Activated CD8-positive, alpha-beta memory T cell treated with anti-CD3 and anti-CD28 coated beads, Interleukin-2, amount 10 ng/mL, durations not matched to agents 7 days and 5 days (primary cell): ENCODE measurements around the gene CAB39. TPM values are rescaled to one million over a fixed set of nuclear protein-coding genes. Genes with fewer than 3 reads are reported as not detected.

Source experiments
- ATAC-seq: fragments of 150-1000 bp; cut with Tn5 transposase; one replicate; pipeline ENCODE4 v1.10.0; 2021; ENCODE audit warnings: moderate library complexity
- CTCF ChIA-PET: fragments of 350-600 bp; sonication (Branson Sonifier 250); formaldehyde crosslinking; loops from one replicate; lab custom pipeline; 2021; ENCODE audit warnings: antibody characterized with exemption; lab: Charles Lee
- DNase-seq: peaks from one replicate; pipeline ENCODE4 v3.0.0-alpha.2; 2020
- H3K27ac Mint-ChIP-seq: one replicate; pipeline ENCODE4 v1.8.0; 2021; ENCODE audit warnings: mild to moderate bottlenecking, mixed read lengths
- H3K27me3 Mint-ChIP-seq: one replicate; pipeline ENCODE4 v1.8.0; 2021; ENCODE audit warnings: mixed read lengths
- H3K36me3 Mint-ChIP-seq: one replicate; pipeline ENCODE4 v1.8.0; 2021; ENCODE audit warnings: mild to moderate bottlenecking, mixed read lengths
- H3K4me1 Mint-ChIP-seq: one replicate; pipeline ENCODE4 v1.8.0; 2021; ENCODE audit warnings: mixed read lengths
- H3K4me3 Mint-ChIP-seq: one replicate; pipeline ENCODE4 v1.8.0; 2021; ENCODE audit warnings: mild to moderate bottlenecking, moderate library complexity, mixed read lengths
- H3K9me3 Mint-ChIP-seq: one replicate; pipeline ENCODE4 v1.8.0; 2022; ENCODE audit warnings: low read depth, mixed read lengths
- total RNA-seq, 2 experiments: library from RNA; stranded (reverse); gene quantifications; one replicate each; pipeline ENCODE4 v1.2.3, GENCODE V29; 2021

Gene CAB39
- total RNA-seq, 2 experiments from 2014 or later, result 148 to 174 TPM

DNA sequence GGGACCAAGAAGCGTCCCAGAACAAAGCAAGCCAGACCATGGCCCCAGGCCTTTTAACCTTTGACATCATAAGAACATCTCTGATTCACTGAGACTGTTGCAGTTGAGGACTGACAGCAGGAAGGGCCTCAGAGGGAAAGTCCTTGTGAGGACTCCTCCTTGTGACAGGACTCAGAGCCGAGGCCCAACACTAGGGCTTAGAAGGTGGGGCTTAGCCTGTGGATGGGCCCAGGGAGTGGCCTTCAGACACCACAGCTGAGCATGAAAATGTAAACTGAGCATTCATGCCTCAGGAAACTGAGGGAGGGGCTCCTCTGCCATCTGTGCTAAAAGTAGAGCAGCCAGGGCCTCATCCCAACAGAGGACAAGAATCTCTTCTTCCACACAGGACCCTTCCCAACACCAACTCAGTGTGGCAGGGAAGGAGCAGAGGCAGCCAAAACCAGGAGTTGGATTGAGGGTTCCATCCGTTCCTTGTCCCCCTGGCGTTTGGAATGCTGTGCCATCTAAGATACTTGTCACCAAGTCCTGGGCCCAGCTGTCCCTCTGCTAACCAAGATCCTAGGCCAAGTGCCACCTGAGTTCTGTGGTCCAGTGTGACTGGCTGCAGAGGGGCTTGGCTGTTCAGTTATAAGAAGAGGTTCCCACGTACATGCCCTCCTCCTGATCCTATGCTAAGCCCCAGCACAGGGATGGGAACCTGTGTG lies 37.5 kb upstream of the CAB39 start:
- H3K9me3 Mint-ChIP-seq, result peaks cover 5% of the 10 kb centered on the region
- H3K27me3 Mint-ChIP-seq, result no peaks in the 10 kb centered on the region
- no peak overlapping the region for H3K27ac Mint-ChIP-seq
- DNase-seq, result no peak
- ATAC-seq, result no peak
- no peak overlapping the region for H3K4me3 Mint-ChIP-seq
- CTCF ChIA-PET, result interaction anchor here (1.7 kb wide), 1 partner anchor 11 kb away, joined by 5 read pairs; no protein-coding TSS in a partner anchor
- H3K36me3 Mint-ChIP-seq, result peaks cover 23% of the 10 kb centered on the region
- H3K4me1 Mint-ChIP-seq, result peaks cover 41% of the 10 kb centered on the region

DNA sequence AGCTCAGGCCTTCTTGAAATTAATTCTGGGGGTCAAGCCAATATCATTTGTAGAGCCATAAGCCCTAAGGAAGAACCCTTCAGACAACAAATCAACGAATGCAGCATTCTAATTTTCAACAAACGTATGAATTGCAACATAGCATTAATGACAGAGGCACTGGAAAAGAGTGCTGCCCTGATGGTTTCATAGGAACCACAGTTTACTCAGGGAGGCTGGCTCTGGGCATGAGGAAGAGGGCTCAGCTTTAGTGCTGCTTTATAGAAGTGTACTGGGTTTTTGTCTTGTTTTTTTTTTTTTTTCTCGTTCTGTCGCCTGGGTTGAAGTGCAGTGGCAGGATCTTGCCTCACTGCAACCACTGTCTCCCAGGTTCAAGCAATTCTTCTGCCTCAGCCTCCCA lies 36.1 kb upstream of the CAB39 start:
- no peak for ATAC-seq
- no peak for DNase-seq
- H3K9me3 Mint-ChIP-seq, result peaks cover 8% of the 10 kb centered on the region
- peaks cover 28% of the 10 kb centered on the region for H3K36me3 Mint-ChIP-seq
- CTCF ChIA-PET, result interaction anchor here (1.6 to 2.8 kb wide), 3 partner anchors 7 to 13 kb away, joined by 3 to 19 read pairs (median 6); no protein-coding TSS in a partner anchor
- no peak overlapping the region for H3K27ac Mint-ChIP-seq
- peaks cover 42% of the 10 kb centered on the region for H3K4me1 Mint-ChIP-seq
- no peaks in the 10 kb centered on the region for H3K27me3 Mint-ChIP-seq
- H3K4me3 Mint-ChIP-seq, result no peak overlapping the region

- peaks cover 29% of the 10 kb centered on the region for H3K36me3 Mint-ChIP-seq
- no peak overlapping the region for H3K4me3 Mint-ChIP-seq
- peaks cover 42% of the 10 kb centered on the region for H3K4me1 Mint-ChIP-seq
- no peaks in the 10 kb centered on the region for H3K27me3 Mint-ChIP-seq
- no peak for ATAC-seq
- peak overlapping the region; percentile 75 for H3K27ac Mint-ChIP-seq
- H3K9me3 Mint-ChIP-seq, result peaks cover 10% of the 10 kb centered on the region
- CTCF ChIA-PET, result interaction anchor here (1.1 to 2.8 kb wide), 5 partner anchors 8 to 86 kb away, joined by 3 to 19 read pairs (median 3); no protein-coding TSS in a partner anchor
- DNase-seq, result no peak
These were observed 35.3 kb upstream of the CAB39 start for GRCh38 chr2:230677201-230677946.

- CTCF ChIA-PET, result interaction anchor here (1.0 to 2.8 kb wide), 6 partner anchors 9 to 85 kb away, joined by 3 to 19 read pairs (median 4); no protein-coding TSS in a partner anchor
- Mint-ChIP-seq H3K9me3 (peaks cover 13% of the 10 kb centered on the region), H3K36me3 (peaks cover 29% of the 10 kb centered on the region), H3K4me3 (no peak overlapping the region), H3K27ac (peak overlapping the region; percentile 75), H3K4me1 (peaks cover 42% of the 10 kb centered on the region), H3K27me3 (no peaks in the 10 kb centered on the region)
- no peak for DNase-seq
- peak; percentile 38 for ATAC-seq
These were observed 34.6 kb upstream of the CAB39 start for GRCh38 chr2:230678018-230678417.

- H3K27ac Mint-ChIP-seq, result peak overlapping the region; percentile 75
- no peak overlapping the region for H3K4me3 Mint-ChIP-seq
- CTCF ChIA-PET, result interaction anchor here (0.7 to 2.8 kb wide), 11 partner anchors 9 to 146 kb away, joined by 3 to 19 read pairs (median 4); no protein-coding TSS in a partner anchor
- H3K4me1 Mint-ChIP-seq, result peaks cover 42% of the 10 kb centered on the region
- H3K27me3 Mint-ChIP-seq, result no peaks in the 10 kb centered on the region
- H3K9me3 Mint-ChIP-seq, result peaks cover 14% of the 10 kb centered on the region
- peaks cover 29% of the 10 kb centered on the region for H3K36me3 Mint-ChIP-seq
- DNase-seq (peak; percentile 50), ATAC-seq (peak; percentile 75)
These were observed 34.2 kb upstream of the CAB39 start for GRCh38 chr2:230678451-230678850.

DNA sequence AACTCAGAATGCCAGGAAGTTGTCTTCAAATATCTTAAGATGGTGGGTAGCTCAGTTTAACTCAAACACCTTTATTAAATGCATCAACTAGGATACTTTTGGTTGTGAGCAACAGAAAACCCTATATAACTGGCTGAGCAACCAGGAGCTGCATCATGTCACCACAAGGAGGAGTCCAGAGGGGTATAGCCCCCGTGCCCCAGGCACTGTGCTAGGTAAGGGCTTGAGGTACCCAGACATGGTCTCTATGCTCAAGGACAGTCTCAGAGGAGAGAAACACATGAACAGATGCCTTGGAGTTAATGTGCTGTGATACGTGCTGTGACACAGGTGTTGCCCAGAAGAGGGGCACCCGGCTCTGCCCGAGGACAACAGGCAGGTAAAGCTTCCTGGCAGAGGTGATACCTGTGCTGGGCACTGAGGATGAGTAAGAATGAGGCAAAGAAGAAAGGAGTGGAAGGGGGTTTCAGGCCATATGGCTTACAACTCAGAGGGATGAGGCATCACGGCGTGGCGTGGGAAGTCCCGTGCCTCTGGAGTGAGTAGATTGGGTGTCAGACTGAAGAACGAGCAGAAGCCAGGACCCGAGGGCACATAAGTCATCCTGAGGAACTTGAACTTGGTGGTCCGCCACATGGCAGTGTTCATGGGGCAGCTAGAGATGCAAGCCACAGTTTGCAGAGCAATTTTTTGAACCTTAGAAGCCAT lies 32.0 kb upstream of the CAB39 start:
- CTCF ChIA-PET, result interaction anchor here (1.2 to 2.6 kb wide), 5 partner anchors 10 to 118 kb away, joined by 4 to 10 read pairs (median 6); partner anchors contain the start of gene CAB39
- H3K27ac Mint-ChIP-seq, result no peak overlapping the region
- no peaks in the 10 kb centered on the region for H3K27me3 Mint-ChIP-seq
- H3K4me3 Mint-ChIP-seq, result no peak overlapping the region
- peaks cover 52% of the 10 kb centered on the region for H3K4me1 Mint-ChIP-seq
- ATAC-seq (no peak), DNase-seq (no peak)
- H3K36me3 Mint-ChIP-seq, result peaks cover 29% of the 10 kb centered on the region
- peaks cover 14% of the 10 kb centered on the region for H3K9me3 Mint-ChIP-seq

DNA sequence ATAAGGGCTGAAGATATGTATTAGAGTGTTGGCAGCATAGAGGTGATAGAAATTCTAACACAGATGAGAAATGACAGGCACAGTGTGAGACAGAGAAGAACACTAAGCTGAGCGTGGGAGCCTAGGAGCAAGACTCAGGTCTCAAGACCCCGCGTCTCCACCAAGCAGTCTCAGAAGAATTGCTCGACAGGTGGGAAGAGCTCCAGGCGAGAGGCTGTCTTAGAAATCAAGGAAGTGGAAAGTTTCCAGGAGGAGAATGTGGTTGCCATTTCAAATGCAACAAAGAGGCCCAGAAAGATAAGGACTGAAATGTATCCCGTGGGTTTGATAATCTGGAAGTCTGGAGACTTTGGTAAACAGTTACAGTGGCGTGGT lies 31.5 kb upstream of the CAB39 start:
- no peaks in the 10 kb centered on the region for H3K27me3 Mint-ChIP-seq
- DNase-seq (no peak), ATAC-seq (no peak)

GRCh38 chr2:230682546-230682945 lies 30.1 kb upstream of the CAB39 start:
- CTCF ChIA-PET, result no interaction called here
- peaks cover 11% of the 10 kb centered on the region for H3K9me3 Mint-ChIP-seq
- no peak overlapping the region for H3K27ac Mint-ChIP-seq
- H3K4me1 Mint-ChIP-seq, result peaks cover 43% of the 10 kb centered on the region
- ATAC-seq (no peak), DNase-seq (no peak)
- no peak overlapping the region for H3K4me3 Mint-ChIP-seq
- peaks cover 23% of the 10 kb centered on the region for H3K36me3 Mint-ChIP-seq
- H3K27me3 Mint-ChIP-seq, result no peaks in the 10 kb centered on the region

More for the DNA sequence above, 31.5 kb upstream of the CAB39 start:
- peaks cover 29% of the 10 kb centered on the region for H3K36me3 Mint-ChIP-seq
- H3K27ac Mint-ChIP-seq, result no peak overlapping the region
- peaks cover 49% of the 10 kb centered on the region for H3K4me1 Mint-ChIP-seq
- CTCF ChIA-PET, result interaction anchor here (1.2 to 2.6 kb wide), 4 partner anchors 11 to 32 kb away, joined by 4 to 10 read pairs (median 6); partner anchors contain the start of gene CAB39
- H3K9me3 Mint-ChIP-seq, result peaks cover 14% of the 10 kb centered on the region
- H3K4me3 Mint-ChIP-seq, result no peak overlapping the region

DNA sequence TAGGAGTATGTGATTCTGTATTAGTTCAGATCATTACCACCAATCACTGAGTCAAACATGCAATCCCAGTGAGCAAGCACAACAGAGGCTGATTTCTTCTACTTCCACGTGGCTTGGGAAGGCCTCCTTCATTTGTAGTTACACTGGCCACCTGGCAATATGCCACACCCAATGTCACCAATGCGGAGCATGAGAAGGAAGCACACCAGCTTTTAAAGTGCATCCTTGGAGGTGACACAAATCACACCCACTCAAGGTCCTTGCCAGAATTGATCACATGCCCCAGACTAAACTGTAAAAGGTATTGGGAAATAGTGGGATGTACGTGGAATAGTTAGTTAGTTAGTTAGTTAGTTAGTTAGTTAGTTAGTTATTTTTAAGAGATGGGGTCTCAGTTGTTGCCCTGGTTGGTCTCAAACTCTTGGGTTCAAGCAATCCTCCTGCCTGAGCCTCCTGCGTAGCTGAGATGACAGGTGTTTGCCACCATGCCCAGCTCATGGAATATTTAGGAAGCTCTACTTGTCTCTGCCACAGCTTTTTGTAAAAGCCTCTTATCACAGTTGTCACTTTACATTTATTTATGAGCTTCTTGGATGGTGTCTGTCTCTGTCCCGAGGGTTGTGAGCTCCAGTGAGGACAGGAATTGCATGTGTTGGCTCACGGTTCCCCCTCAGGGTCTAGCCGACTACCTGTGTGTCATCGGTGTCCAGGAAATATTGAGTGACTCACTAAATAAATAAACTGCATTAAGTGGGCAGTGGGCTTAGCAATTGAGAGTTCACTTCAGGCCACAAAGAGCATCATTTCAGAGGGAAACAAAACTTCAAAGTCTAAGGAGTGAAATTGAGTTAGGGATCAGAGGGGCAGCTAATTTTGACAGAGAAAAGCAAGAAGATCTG lies 28.1 kb upstream of the CAB39 start:
- Mint-ChIP-seq H3K4me3 (no peak overlapping the region), H3K36me3 (peaks cover 8% of the 10 kb centered on the region), H3K27me3 (no peaks in the 10 kb centered on the region), H3K4me1 (peaks cover 27% of the 10 kb centered on the region), H3K9me3 (peaks cover 9% of the 10 kb centered on the region), H3K27ac (no peak overlapping the region)
- CTCF ChIA-PET, result interaction anchor here (0.8 to 1.1 kb wide), 3 partner anchors 13 to 30 kb away, joined by 3 to 4 read pairs (median 3); no protein-coding TSS in a partner anchor
- DNase-seq, result no peak
- no peak for ATAC-seq

- no peak overlapping the region for H3K4me3 Mint-ChIP-seq
- peaks cover 26% of the 10 kb centered on the region for H3K4me1 Mint-ChIP-seq
- no peak overlapping the region for H3K27ac Mint-ChIP-seq
- peaks cover 9% of the 10 kb centered on the region for H3K9me3 Mint-ChIP-seq
- DNase-seq, result no peak
- ATAC-seq, result no peak
- CTCF ChIA-PET, result interaction anchor here (0.8 to 1.2 kb wide), 3 partner anchors 14 to 367 kb away, joined by 3 to 4 read pairs (median 4); no protein-coding TSS in a partner anchor
- no peaks in the 10 kb centered on the region for H3K27me3 Mint-ChIP-seq
- H3K36me3 Mint-ChIP-seq, result peaks cover 7% of the 10 kb centered on the region
These were observed 27.5 kb upstream of the CAB39 start for GRCh38 chr2:230685178-230685577.

GRCh38 chr2:230687498-230687897 lies 25.1 kb upstream of the CAB39 start:
- H3K36me3 Mint-ChIP-seq, result peaks cover 1% of the 10 kb centered on the region
- H3K27me3 Mint-ChIP-seq, result no peaks in the 10 kb centered on the region
- DNase-seq (no peak), ATAC-seq (no peak)
- no peak overlapping the region for H3K27ac Mint-ChIP-seq
- H3K9me3 Mint-ChIP-seq, result peaks cover 3% of the 10 kb centered on the region
- CTCF ChIA-PET, result interaction anchor here (0.9 to 1.3 kb wide), 2 partner anchors 25 to 137 kb away, joined by 3 read pairs; partner anchors contain the start of gene CAB39
- peaks cover 22% of the 10 kb centered on the region for H3K4me1 Mint-ChIP-seq
- H3K4me3 Mint-ChIP-seq, result no peak overlapping the region

- Mint-ChIP-seq H3K4me3 (no peak overlapping the region), H3K9me3 (no peaks in the 10 kb centered on the region), H3K27me3 (no peaks in the 10 kb centered on the region), H3K27ac (no peak overlapping the region), H3K4me1 (peaks cover 23% of the 10 kb centered on the region), H3K36me3 (peaks cover 1% of the 10 kb centered on the region)
- CTCF ChIA-PET, result no interaction called here
- ATAC-seq (no peak), DNase-seq (no peak)
These were observed 24.2 kb upstream of the CAB39 start for GRCh38 chr2:230688490-230688889.
